ENCODE data around the gene SLC25A25. TPM values are rescaled to one million over a fixed set of nuclear protein-coding genes. Genes with fewer than 3 reads are reported as not detected.

SLC25A25 gene
- total and polyA plus RNA-seq, 12 donors = 11.4 to 60.6 (median 15.6) TPM

GRCh38 chr9:128053560-128053959 is 14.5 kb upstream of the SLC25A25 start:
- peak overlapping the region in 3 of 5 donors; percentile 13 to 70 (median 62) for H3K27ac ChIP-seq
- no peaks in the 10 kb centered on the region for H3K36me3 ChIP-seq (replicated peaks in 1 of 2)
- H3K9me3 ChIP-seq (replicated peaks in 1 of 3) = no peaks in the 10 kb centered on the region
- DNase-seq = peak in 4 of 7 donors; percentile 30 to 57 (median 55)
- H3K27me3 ChIP-seq = no peaks in the 10 kb centered on the region
- intact Hi-C loops (cut with DNase I) = no loop called here
- WGBS, 4 donors = 80 to 85% (median 84%) methylated on average over 11 of the region's 11 CpGs
- TF ChIP-seq CTCF (IDR thresholded peaks at IDR 0.05) = no peak
- TF ChIP-seq POLR2A (IDR thresholded peaks at IDR 0.05) = no peak
- peaks cover 25 to 31% of the 10 kb centered on the region in 2 donors for H3K4me1 ChIP-seq (replicated peaks in 1 of 2)
- no peak overlapping the region for H3K4me3 ChIP-seq

- 77 to 78% (median 77%) methylated on average over 3 of the region's 3 CpGs for WGBS, 4 donors
- no peak overlapping the region for H3K4me3 ChIP-seq
- H3K36me3 ChIP-seq (replicated peaks in 1 of 2) = no peaks in the 10 kb centered on the region
- no peaks in the 10 kb centered on the region for H3K9me3 ChIP-seq (replicated peaks in 1 of 3)
- no peak for DNase-seq
- TF ChIP-seq POLR2A (IDR thresholded peaks at IDR 0.05) = no peak
- TF ChIP-seq CTCF (IDR thresholded peaks at IDR 0.05) = no peak
- no peaks in the 10 kb centered on the region for H3K27me3 ChIP-seq
- intact Hi-C loops (cut with DNase I) = no loop called here
- H3K4me1 ChIP-seq (replicated peaks in 1 of 2) = peaks cover 25 to 31% of the 10 kb centered on the region in 2 donors
- H3K27ac ChIP-seq = peak overlapping the region in 4 of 5 donors; percentile 13 to 93 (median 44)
Measured at GRCh38 chr9:128054087-128054486, 13.9 kb upstream of the SLC25A25 start.

- 43 to 49% (median 46%) methylated on average over 7 of the region's 7 CpGs for WGBS, 4 donors
- intact Hi-C loops (cut with DNase I) = no loop called here
- Histone ChIP-seq H3K36me3 (replicated peaks in 1 of 2) (no peaks in the 10 kb centered on the region), H3K9me3 (replicated peaks in 1 of 3) (no peaks in the 10 kb centered on the region), H3K4me3 (no peak overlapping the region), H3K27ac (peak overlapping the region; percentile 42 to 93 (median 74)), H3K27me3 (no peaks in the 10 kb centered on the region), H3K4me1 (replicated peaks in 1 of 2) (peaks cover 25 to 31% of the 10 kb centered on the region in 2 donors)
- peak; percentile 45 to 86 (median 72) for DNase-seq
- TF ChIP-seq POLR2A (IDR thresholded peaks at IDR 0.05) = no peak
- TF ChIP-seq CTCF (IDR thresholded peaks at IDR 0.05) = no peak
Measured at GRCh38 chr9:128055344-128056040, 12.5 kb upstream of the SLC25A25 start.

- WGBS, 4 donors = 69 to 84% (median 77%) methylated on average over 3 of the region's 3 CpGs
- DNase-seq = peak in 3 of 7 donors; percentile 26 to 38 (median 32)
- H3K9me3 ChIP-seq (replicated peaks in 1 of 3) = no peaks in the 10 kb centered on the region
- H3K27me3 ChIP-seq = no peaks in the 10 kb centered on the region
- no peak overlapping the region for H3K4me3 ChIP-seq
- H3K4me1 ChIP-seq (replicated peaks in 1 of 2) = peaks cover 25 to 31% of the 10 kb centered on the region in 2 donors
- TF ChIP-seq POLR2A (IDR thresholded peaks at IDR 0.05) = no peak
- TF ChIP-seq CTCF (IDR thresholded peaks at IDR 0.05) = no peak
- intact Hi-C loops (cut with DNase I) = no loop called here
- no peaks in the 10 kb centered on the region for H3K36me3 ChIP-seq (replicated peaks in 1 of 2)
- peak overlapping the region; percentile 42 to 93 (median 73) for H3K27ac ChIP-seq
Measured at GRCh38 chr9:128056086-128056485, 11.9 kb upstream of the SLC25A25 start.

Data from adrenal gland (tissue), 12 donors.